GM12872 (cell line): ENCODE measurements around the gene CCDC74B.
"Not testable (repeated sequence)": the region's sequence is repeated elsewhere in the genome, so short reads cannot be mapped to it uniquely, and the experiment has no call there.

Experiments used
- TF ChIP-seq, protein P1 (sequence below): IDR thresholded peaks from 3 replicates; pipeline ENCODE4 v1.5.1; 2011; ENCODE audit warnings: low read depth, mild to moderate bottlenecking, low read length, moderate library complexity; ENCODE audit not compliant: insufficient read depth

Gene CCDC74B

GRCh38 chr2:130135692-130136541 lies 9.0 kb downstream of the CCDC74B start:
- TF ChIP-seq, protein P1, sequence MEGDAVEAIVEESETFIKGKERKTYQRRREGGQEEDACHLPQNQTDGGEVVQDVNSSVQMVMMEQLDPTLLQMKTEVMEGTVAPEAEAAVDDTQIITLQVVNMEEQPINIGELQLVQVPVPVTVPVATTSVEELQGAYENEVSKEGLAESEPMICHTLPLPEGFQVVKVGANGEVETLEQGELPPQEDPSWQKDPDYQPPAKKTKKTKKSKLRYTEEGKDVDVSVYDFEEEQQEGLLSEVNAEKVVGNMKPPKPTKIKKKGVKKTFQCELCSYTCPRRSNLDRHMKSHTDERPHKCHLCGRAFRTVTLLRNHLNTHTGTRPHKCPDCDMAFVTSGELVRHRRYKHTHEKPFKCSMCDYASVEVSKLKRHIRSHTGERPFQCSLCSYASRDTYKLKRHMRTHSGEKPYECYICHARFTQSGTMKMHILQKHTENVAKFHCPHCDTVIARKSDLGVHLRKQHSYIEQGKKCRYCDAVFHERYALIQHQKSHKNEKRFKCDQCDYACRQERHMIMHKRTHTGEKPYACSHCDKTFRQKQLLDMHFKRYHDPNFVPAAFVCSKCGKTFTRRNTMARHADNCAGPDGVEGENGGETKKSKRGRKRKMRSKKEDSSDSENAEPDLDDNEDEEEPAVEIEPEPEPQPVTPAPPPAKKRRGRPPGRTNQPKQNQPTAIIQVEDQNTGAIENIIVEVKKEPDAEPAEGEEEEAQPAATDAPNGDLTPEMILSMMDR = no peak

- TF ChIP-seq, protein P1 = not testable (repeated sequence)
These were observed 15.6 kb downstream of the CCDC74B start, which contains the start of gene POTEF for GRCh38 chr2:130129120-130129829. Gene POTEF, minus strand, starts transcription at chr2:130129222. Its CDS starts 8,707 bp downstream, at chr2:130120515.
